Activated CD4-positive, alpha-beta T cell treated with anti-CD3 and anti-CD28 coated beads for 24 hours (primary cell): Measurements from ENCODE around the gene TMEM208.

Experiments used
- DNase-seq, 2 donors: peaks; one replicate each; pipeline ENCODE4 v3.0.0-alpha.2; 2020; ENCODE audit warnings: low read depth in 2 of 2

TMEM208 gene

GRCh38 chr16:67277294-67277998 is 50.5 kb downstream of the TMEM208 start:
- DNase-seq = no peak

DNA sequence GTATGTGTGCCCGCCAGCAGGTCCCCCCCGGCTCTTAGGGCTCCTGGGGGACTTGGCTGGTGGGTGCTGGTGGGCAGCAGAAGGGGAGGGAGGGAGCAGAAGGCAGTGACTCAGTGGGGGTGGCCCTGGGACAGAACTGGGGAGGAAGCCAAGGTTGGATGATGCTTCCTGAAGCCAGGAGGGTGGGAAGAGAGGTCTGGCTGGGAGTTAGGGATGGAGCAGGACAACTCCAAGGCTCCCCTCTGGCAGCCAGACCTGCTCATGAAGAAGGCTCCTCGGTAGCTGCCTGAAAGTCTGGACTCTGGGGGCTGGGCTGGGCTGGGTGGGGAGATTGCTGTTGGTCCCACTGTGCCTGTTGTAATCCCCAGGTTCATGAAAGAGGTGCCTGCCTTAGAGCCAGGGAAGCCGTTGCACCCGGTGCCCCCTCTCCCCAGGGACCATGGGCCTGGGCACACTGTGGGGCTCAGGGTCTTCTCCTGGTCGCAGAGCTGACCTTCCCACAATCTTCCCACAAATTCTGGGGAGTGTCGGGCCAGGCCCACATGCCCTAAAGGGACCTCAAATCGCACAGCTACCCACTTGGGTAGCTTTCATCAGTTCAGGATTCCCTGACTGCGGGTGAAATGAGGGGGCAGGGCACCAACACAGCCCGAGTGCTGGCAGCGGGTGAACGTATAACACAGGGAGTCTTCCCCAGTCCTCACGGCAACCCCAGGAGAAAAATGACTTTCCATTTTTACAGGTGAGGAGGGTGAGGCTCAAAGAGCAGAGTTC is 51.3 kb downstream of the TMEM208 start:
- no peak for DNase-seq
